T-cell (primary cell): Measurements from ENCODE around the gene KRT32. TPM values are rescaled to one million over a fixed set of nuclear protein-coding genes. Genes with fewer than 3 reads are reported as not detected.
A peak's percentile ranks its signal among the peaks of the same experiment; 100 is the strongest.

ENCODE experiments used
- ATAC-seq, 4 experiments: fragments of 200-7000 bp in 3 of 4; fragments of 150-1000 bp in 1 of 4; cut with Tn5 transposase; replicated peaks in 1 of 4; 1 replicate in 3 of 4; 2 replicates in 1 of 4; pipeline ENCODE4 v1.10.0; 2021; ENCODE audit warnings: moderate library complexity in 3 of 4, mild to moderate bottlenecking in 2 of 4, moderate number of reproducible peaks in 1 of 4
- CTCF ChIA-PET, 2 donors: fragments of 300-600 bp; sonication (Branson Sonifier 250); formaldehyde crosslinking; loops; one replicate each; lab custom pipeline; 2022; ENCODE audit warnings: antibody characterized with exemption in 2 of 2; lab: Charles Lee
- POLR2A ChIA-PET, 2 donors: fragments of 300-600 bp; sonication (Branson Sonifier 250); formaldehyde crosslinking; loops; one replicate each; lab custom pipeline; 2022; ENCODE audit warnings: antibody characterized with exemption in 2 of 2; lab: Charles Lee
- DNase-seq, 35 experiments: peaks; one replicate each; pipeline versions ENCODE4 v3.0.0 to v3.0.0-alpha.2; 2013 to 2023
- H3K27ac ChIP-seq: one replicate; pipeline ENCODE4 v1.5.1; 2013; ENCODE audit warnings: low read length
- H3K27me3 ChIP-seq, 2 experiments: replicated peaks in 1 of 2; 1 replicate in 1 of 2; 2 replicates in 1 of 2; pipeline versions ENCODE4 v1.6.1 to v1.7.0; 2013; ENCODE audit warnings: low read length in 1 of 2, mixed read lengths in 1 of 2; ENCODE audit not compliant: control insufficient read depth in 2 of 2, insufficient read depth in 2 of 2; ENCODE audit errors: extremely low read depth in 1 of 2
- H3K36me3 ChIP-seq, 2 donors: 1 replicate in 1 of 2; 2 replicates in 1 of 2; pipeline versions ENCODE4 v1.6.1 to v1.7.0; 2013; ENCODE audit warnings: low read length in 1 of 2; ENCODE audit not compliant: control insufficient read depth in 2 of 2, insufficient read depth in 1 of 2; ENCODE audit errors: extremely low read depth in 1 of 2
- H3K4me1 ChIP-seq, 2 experiments: 1 replicate in 1 of 2; 2 replicates in 1 of 2; pipeline versions ENCODE4 v1.6.1 to v1.7.0; 2013; ENCODE audit warnings: low read length in 2 of 2, mixed read lengths in 1 of 2; ENCODE audit not compliant: insufficient read depth in 2 of 2, control insufficient read depth in 1 of 2; ENCODE audit errors: extremely low read depth in 1 of 2
- H3K4me3 ChIP-seq, 2 donors: 1 replicate in 1 of 2; 2 replicates in 1 of 2; pipeline versions ENCODE4 v1.5.1 to v1.7.0; 2013; ENCODE audit warnings: mild to moderate bottlenecking in 2 of 2, low read length in 1 of 2, moderate library complexity in 1 of 2; ENCODE audit not compliant: control insufficient read depth in 1 of 2; ENCODE audit errors: extremely low read depth in 1 of 2
- H3K9me3 ChIP-seq: 2 replicates; pipeline ENCODE4 v1.7.0; 2013
- H3K27ac Mint-ChIP-seq, 2 donors: one replicate each; pipeline ENCODE4 v1.8.0; 2020 to 2021; ENCODE audit warnings: mild to moderate bottlenecking in 2 of 2, mixed read lengths in 2 of 2
- H3K27me3 Mint-ChIP-seq, 2 donors: one replicate each; pipeline ENCODE4 v1.8.0; 2021 to 2022; ENCODE audit warnings: mixed read lengths in 2 of 2
- H3K36me3 Mint-ChIP-seq: one replicate; pipeline ENCODE4 v1.8.0; 2021; ENCODE audit warnings: mixed read lengths
- H3K4me1 Mint-ChIP-seq, 3 donors: one replicate each; pipeline ENCODE4 v1.8.0; 2020 to 2022; ENCODE audit warnings: mixed read lengths in 3 of 3, mild to moderate bottlenecking in 1 of 3
- H3K4me3 Mint-ChIP-seq, 3 donors: one replicate each; pipeline ENCODE4 v1.8.0; 2020 to 2022; ENCODE audit warnings: mild to moderate bottlenecking in 3 of 3, mixed read lengths in 3 of 3, moderate library complexity in 3 of 3
- H3K9me3 Mint-ChIP-seq, 3 donors: one replicate each; pipeline ENCODE4 v1.8.0; 2020 to 2022; ENCODE audit warnings: mixed read lengths in 3 of 3
- WGBS: methylation state at CpG from one replicate; pipeline ENCODE4 v1.1.5; 2013; ENCODE audit warnings: missing lambda C conversion rate; ENCODE audit not compliant: insufficient coverage; 5-methylcytosine and 5-hydroxymethylcytosine counted together
- total RNA-seq, 35 experiments: library from RNA in 6 of 35; stranded (reverse) in 6 of 35; fragments of 120-200 nt in 1 of 35; gene quantifications; one replicate each; pipeline versions ENCODE4 v1.2.1 to v1.2.4 and lab custom pipeline; 2013 to 2026

KRT32 gene
- total RNA-seq, 5 donors from 2014 or later (not counting 1 experiment from before 2014, with no cell fraction given) = not detected

- Histone ChIP-seq H3K27ac (no peak overlapping the region), H3K9me3 (no peaks in the 10 kb centered on the region), H3K27me3 (peaks cover 0 to 15% of the 10 kb centered on the region in 2 experiments), H3K36me3 (no peaks in the 10 kb centered on the region), H3K4me3 (no peak overlapping the region), H3K4me1 (no peaks in the 10 kb centered on the region)
- ChIA-PET POLR2A (no interaction called here), CTCF (no interaction called here)
- 81% methylated on average over 4 of the region's 8 CpGs for WGBS
- Mint-ChIP-seq H3K4me3 (no peak overlapping the region), H3K4me1 (peaks cover 0 to 10% (median 0%) of the 10 kb centered on the region in 3 donors), H3K9me3 (no peaks in the 10 kb centered on the region), H3K27ac (no peak overlapping the region), H3K36me3 (no peaks in the 10 kb centered on the region), H3K27me3 (peaks cover 2 to 5% of the 10 kb centered on the region in 2 donors)
- ATAC-seq (no peak), DNase-seq (no peak)
Observed at GRCh38 chr17:41504246-41504977, 37.2 kb upstream of the KRT32 start.

GRCh38 chr17:41503202-41503601, 36.0 kb upstream of the KRT32 start:
- H3K36me3 ChIP-seq = no peaks in the 10 kb centered on the region
- Mint-ChIP-seq H3K9me3 (no peaks in the 10 kb centered on the region), H3K27me3 (peaks cover 2 to 8% of the 10 kb centered on the region in 2 donors), H3K36me3 (no peaks in the 10 kb centered on the region), H3K4me1 (peaks cover 0 to 18% (median 2%) of the 10 kb centered on the region in 3 donors), H3K4me3 (no peak overlapping the region), H3K27ac (no peak overlapping the region)
- 80% methylated on average over 2 of the region's 9 CpGs for WGBS
- DNase-seq = no peak
- ChIA-PET POLR2A (no interaction called here), CTCF (no interaction called here)
- H3K4me3 ChIP-seq = no peak overlapping the region
- ATAC-seq = no peak
- H3K9me3 ChIP-seq = no peaks in the 10 kb centered on the region
- H3K27ac ChIP-seq = no peak overlapping the region
- no peaks in the 10 kb centered on the region for H3K4me1 ChIP-seq
- H3K27me3 ChIP-seq = peaks cover 0 to 17% of the 10 kb centered on the region in 2 experiments

- Histone ChIP-seq H3K27ac (no peak overlapping the region), H3K4me1 (peaks cover 0 to 11% of the 10 kb centered on the region in 2 experiments), H3K36me3 (no peaks in the 10 kb centered on the region), H3K9me3 (no peaks in the 10 kb centered on the region), H3K27me3 (peaks cover 0 to 18% of the 10 kb centered on the region in 2 experiments), H3K4me3 (no peak overlapping the region)
- CTCF ChIA-PET = no interaction called here
- H3K27ac Mint-ChIP-seq = no peak overlapping the region
- DNase-seq (no peak), ATAC-seq (no peak)
- no peaks in the 10 kb centered on the region for H3K36me3 Mint-ChIP-seq
- POLR2A ChIA-PET = interaction anchor here in 1 of 2 donors (0.6 to 0.9 kb wide), 2 partner anchors 77 to 152 kb away, joined by 3 to 6 read pairs; no protein-coding TSS in a partner anchor
- H3K4me1 Mint-ChIP-seq = peaks cover 7 to 31% (median 15%) of the 10 kb centered on the region in 3 donors
- 70% methylated on average over 15 of the region's 15 CpGs for WGBS
- no peak overlapping the region for H3K4me3 Mint-ChIP-seq
- no peaks in the 10 kb centered on the region for H3K9me3 Mint-ChIP-seq
- peaks cover 2 to 8% of the 10 kb centered on the region in 2 donors for H3K27me3 Mint-ChIP-seq
Observed at GRCh38 chr17:41500131-41500911, 33.1 kb upstream of the KRT32 start.

- no peak for ATAC-seq
- no peak overlapping the region for H3K27ac Mint-ChIP-seq
Observed at GRCh38 chr17:41499714-41500113, 32.5 kb upstream of the KRT32 start.

GRCh38 chr17:41498276-41498675, 31.1 kb upstream of the KRT32 start:
- H3K27me3 Mint-ChIP-seq = peaks cover 2 to 8% of the 10 kb centered on the region in 2 donors
- no peak overlapping the region for H3K4me3 ChIP-seq
- DNase-seq = no peak
- no peaks in the 10 kb centered on the region for H3K9me3 ChIP-seq
- H3K4me1 Mint-ChIP-seq = peaks cover 7 to 31% (median 15%) of the 10 kb centered on the region in 3 donors
- no peaks in the 10 kb centered on the region for H3K36me3 Mint-ChIP-seq
- H3K27ac ChIP-seq = no peak overlapping the region
- H3K4me3 Mint-ChIP-seq = no peak overlapping the region
- WGBS = no CpG with 5 or more reads among the region's 6 CpGs
- ChIA-PET POLR2A (no interaction called here), CTCF (no interaction called here)
- ATAC-seq = no peak
- no peak overlapping the region for H3K27ac Mint-ChIP-seq
- peaks cover 0 to 15% of the 10 kb centered on the region in 2 experiments for H3K27me3 ChIP-seq
- H3K9me3 Mint-ChIP-seq = no peaks in the 10 kb centered on the region
- peaks cover 0 to 11% of the 10 kb centered on the region in 2 experiments for H3K4me1 ChIP-seq
- H3K36me3 ChIP-seq = no peaks in the 10 kb centered on the region

More at GRCh38 chr17:41499714-41500113, 32.5 kb upstream of the KRT32 start:
- Mint-ChIP-seq H3K4me1 (peaks cover 7 to 31% (median 15%) of the 10 kb centered on the region in 3 donors), H3K4me3 (no peak overlapping the region), H3K27me3 (peaks cover 2 to 8% of the 10 kb centered on the region in 2 donors), H3K36me3 (no peaks in the 10 kb centered on the region), H3K9me3 (no peaks in the 10 kb centered on the region)
- Histone ChIP-seq H3K27ac (no peak overlapping the region), H3K36me3 (no peaks in the 10 kb centered on the region), H3K27me3 (peaks cover 0 to 15% of the 10 kb centered on the region in 2 experiments), H3K4me1 (peaks cover 0 to 11% of the 10 kb centered on the region in 2 experiments), H3K4me3 (no peak overlapping the region), H3K9me3 (no peaks in the 10 kb centered on the region)
- DNase-seq = no peak
- CTCF ChIA-PET = no interaction called here
- POLR2A ChIA-PET = interaction anchor here in 1 of 2 donors (0.6 kb wide), 1 partner anchor 78 kb away, joined by 3 read pairs; no protein-coding TSS in a partner anchor
- 77% methylated on average over 5 of the region's 5 CpGs for WGBS

GRCh38 chr17:41496803-41497484, 29.8 kb upstream of the KRT32 start:
- POLR2A ChIA-PET = no interaction called here
- Mint-ChIP-seq H3K27me3 (peaks cover 2 to 8% of the 10 kb centered on the region in 2 donors), H3K4me1 (peaks cover 7 to 31% (median 22%) of the 10 kb centered on the region in 3 donors), H3K4me3 (peak overlapping the region in 1 of 3 donors; percentile 27), H3K9me3 (no peaks in the 10 kb centered on the region), H3K27ac (peak overlapping the region in 1 of 2 donors; percentile 64), H3K36me3 (no peaks in the 10 kb centered on the region)
- Histone ChIP-seq H3K36me3 (no peaks in the 10 kb centered on the region), H3K27ac (no peak overlapping the region), H3K9me3 (no peaks in the 10 kb centered on the region), H3K4me3 (no peak overlapping the region), H3K27me3 (peaks cover 0 to 15% of the 10 kb centered on the region in 2 experiments), H3K4me1 (peaks cover 0 to 11% of the 10 kb centered on the region in 2 experiments)
- CTCF ChIA-PET = no interaction called here
- ATAC-seq (peak; percentile 78 to 98 (median 88)), DNase-seq (peak in 34 of 35 experiments; percentile 15 to 68 (median 36))
- WGBS = 60% methylated on average over 9 of the region's 12 CpGs
